Endothelial cell of umbilical vein (primary cell): ENCODE measurements around the gene PLAGL1. TPM values are rescaled to one million over a fixed set of nuclear protein-coding genes. Genes with fewer than 3 reads are reported as not detected.

Experiments used
- BruUV-seq: library from RNA; stranded (reverse); fragments of 400-500 nt; replicated peaks from 2 replicates; lab custom pipeline; 2021; lab: Mats Ljungman, UMichigan
- CTCF ChIA-PET: fragments of 300-600, 350-600 bp; sonication (Branson Sonifier 250); formaldehyde crosslinking; loops from one replicate; lab custom pipeline; 2021; ENCODE audit warnings: antibody characterized with exemption, inconsistent platforms; lab: Charles Lee
- POLR2A ChIA-PET: fragments of 300-600, 350-600 bp; sonication (Branson Sonifier 250); formaldehyde crosslinking; loops from one replicate; lab custom pipeline; 2021; ENCODE audit warnings: antibody characterized with exemption, inconsistent platforms; lab: Charles Lee
- DNase-seq: peaks from one replicate; pipeline ENCODE4 v3.0.0-alpha.2; 2011; ENCODE audit warnings: low read depth, low spot score
- FAIRE-seq: peaks from 2 replicates; lab custom pipeline; 2011; peaks lifted over from hg19 to GRCh38; lab: Jason Lieb, UNC
- H2AFZ ChIP-seq: 2 replicates; pipeline ENCODE4 v1.6.0; 2012; ENCODE audit warnings: low read depth, low read length, control low read depth, inconsistent platforms
- H3K27ac ChIP-seq: 2 replicates; pipeline ENCODE4 v1.5.1; 2011; ENCODE audit warnings: low read depth, mild to moderate bottlenecking, control low read depth, low read length, moderate library complexity; ENCODE audit not compliant: insufficient read depth
- H3K27me3 ChIP-seq, 2 experiments: 2 replicates each; pipeline versions ENCODE4 v1.6.0 to v1.6.1; 2011; ENCODE audit warnings: low read length in 2 of 2, mixed read lengths in 1 of 2; ENCODE audit not compliant: control insufficient read depth in 2 of 2, insufficient read depth in 2 of 2
- H3K36me3 ChIP-seq, 2 experiments: 2 replicates in 1 of 2; 3 replicates in 1 of 2; pipeline ENCODE4 v1.5.1; 2011; ENCODE audit warnings: low read length in 2 of 2, mild to moderate bottlenecking in 1 of 2, moderate library complexity in 1 of 2; ENCODE audit not compliant: control insufficient read depth in 2 of 2, insufficient read depth in 2 of 2; ENCODE audit errors: extremely low read depth in 1 of 2
- H3K4me1 ChIP-seq: 3 replicates; pipeline ENCODE4 v1.5.1; 2011; ENCODE audit warnings: mild to moderate bottlenecking, low read length; ENCODE audit not compliant: control insufficient read depth, insufficient read depth; ENCODE audit errors: extremely low read depth
- H3K4me2 ChIP-seq: 2 replicates; pipeline ENCODE4 v1.6.1; 2011; ENCODE audit warnings: low read length, control low read depth, mixed read lengths; ENCODE audit not compliant: insufficient read depth
- H3K4me3 ChIP-seq, 3 experiments: fragments of 200-600 bp in 1 of 3; sonication (generic), shearing (Covaris generic) in 1 of 3; replicated peaks in 1 of 3; 2 replicates each; pipeline ENCODE4 v1.5.1; 2011 to 2016; ENCODE audit warnings: control low read depth in 3 of 3, low read length in 3 of 3, mild to moderate bottlenecking in 2 of 3, inconsistent platforms in 1 of 3, low read depth in 1 of 3, moderate library complexity in 1 of 3; ENCODE audit not compliant: insufficient read depth in 1 of 3
- H3K79me2 ChIP-seq: 2 replicates; pipeline ENCODE4 v1.6.0; 2012; ENCODE audit warnings: low read length, inconsistent platforms; ENCODE audit not compliant: control insufficient read depth, insufficient read depth
- H3K9ac ChIP-seq: replicated peaks from 2 replicates; pipeline ENCODE3; 2011; ENCODE audit warnings: low read length, control low read depth; ENCODE audit not compliant: insufficient read depth; ENCODE audit errors: extremely low read depth
- H3K9me1 ChIP-seq: replicated peaks from 3 replicates; pipeline ENCODE4 v1.6.0; 2011; ENCODE audit warnings: mild to moderate bottlenecking, low read length; ENCODE audit not compliant: control insufficient read depth, insufficient read depth; ENCODE audit errors: extremely low read depth
- H3K9me3 ChIP-seq: replicated peaks from 2 replicates; pipeline ENCODE4 v1.5.1; 2012; ENCODE audit warnings: low read length, inconsistent platforms; ENCODE audit not compliant: control insufficient read depth, insufficient read depth
- H4K20me1 ChIP-seq: replicated peaks from 2 replicates; pipeline ENCODE3; 2011; ENCODE audit warnings: mild to moderate bottlenecking, low read length; ENCODE audit not compliant: control insufficient read depth, insufficient read depth; ENCODE audit errors: extremely low read depth
- POLR2A ChIP-seq: IDR thresholded peaks from 2 replicates; pipeline ENCODE4 v1.6.1; 2012; ENCODE audit warnings: low read depth, mild to moderate bottlenecking, control low read depth, low read length
- POLR2AphosphoS5 ChIP-seq: IDR thresholded peaks from 2 replicates; pipeline ENCODE4 v1.6.1; 2012; ENCODE audit warnings: low read depth, mild to moderate bottlenecking, control low read depth, low read length, moderate library complexity; ENCODE audit not compliant: insufficient read depth
- dilution Hi-C: fragments of 300-500 bp; cut with MboI; formaldehyde crosslinking; loops from one replicate; pipeline ENCODE4 v1.15.0; 2019; ENCODE audit warnings: low sequenced_read_pairs; ENCODE audit not compliant: extremely low pct_ligation_motif_present
- intact Hi-C: fragments of 100-400 bp; cut with micrococcal nuclease; formaldehyde crosslinking; loops from one replicate; pipeline ENCODE4 v1.10.0; 2022
- polyA plus RNA-seq, 4 experiments: library from polyadenylated mRNA; depleted of rRNA in 3 of 4; stranded (reverse) in 3 of 4; unstranded in 1 of 4; fragments of >200 nt; gene quantifications; 2 replicates each; pipeline versions ENCODE4 v1.2.1 to v1.2.3, GENCODE V29; 2011 to 2012; ENCODE audit warnings: missing spikeins in 1 of 4
- small RNA-seq: library from RNA; depleted of rRNA; stranded (forward); fragments of <200 nt; gene quantifications from one replicate; pipeline ENCODE3, GENCODE V24; 2012; ENCODE audit warnings: low replicate concordance, low read depth; ENCODE audit not compliant: insufficient read depth, insufficient read length
- total RNA-seq: library from RNA; stranded (reverse); gene quantifications from 2 replicates; pipeline ENCODE4 v1.2.3, GENCODE V29; 2021
- TF ChIP-seq, protein P1 (sequence below), 2 donors: IDR thresholded peaks; 1 replicate in 1 of 2; 2 replicates in 1 of 2; pipeline ENCODE4 v1.5.1; 2011; ENCODE audit warnings: low read length in 2 of 2, mild to moderate bottlenecking in 2 of 2, moderate library complexity in 2 of 2, control low read depth in 1 of 2, inconsistent platforms in 1 of 2, low read depth in 1 of 2; ENCODE audit not compliant: insufficient read depth in 1 of 2; ENCODE audit errors: extremely low read depth in 1 of 2

The PLAGL1 gene
- total and polyA plus RNA-seq, 2 donors (not counting 3 experiments of a cell fraction or from before 2014, with no cell fraction given), result 20.9 to 40.4 TPM

DNA sequence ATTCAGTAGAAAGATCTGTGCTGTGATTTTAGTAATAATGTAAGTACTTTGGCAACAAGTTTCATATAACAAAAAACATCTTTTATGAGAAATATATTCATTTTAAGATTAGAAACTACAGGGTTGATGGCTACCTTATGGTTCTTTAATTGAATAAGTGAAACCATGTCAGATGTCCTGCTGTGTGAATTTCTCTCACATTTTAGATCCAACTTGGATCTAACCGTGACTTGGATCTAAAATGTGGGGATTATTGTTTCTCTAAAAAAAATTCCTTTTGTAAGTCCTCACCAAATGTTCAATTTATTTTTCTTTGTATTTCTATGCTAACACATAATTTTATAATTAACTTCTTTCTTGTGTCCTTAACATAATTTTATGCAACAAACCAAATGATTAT lies 113.4 kb downstream of the PLAGL1 start:
- FAIRE-seq, result no peak

More for the DNA sequence above, 113.4 kb downstream of the PLAGL1 start:
- no peaks in the 10 kb centered on the region for H3K79me2 ChIP-seq
- H3K9me1 ChIP-seq, result no peaks in the 10 kb centered on the region
- intact Hi-C loops (no loop called here), dilution Hi-C loops (no loop called here)
- H3K4me1 ChIP-seq, result no peaks in the 10 kb centered on the region
- CTCF ChIA-PET, result no interaction called here
- no peaks in the 10 kb centered on the region for H3K36me3 ChIP-seq
- no peak overlapping the region for H3K9ac ChIP-seq
- BruUV-seq, result no TSS peak
- peaks cover 2% of the 10 kb centered on the region in 2 experiments for H3K27me3 ChIP-seq
- no peak overlapping the region for H3K4me2 ChIP-seq
- no peak overlapping the region for H3K4me3 ChIP-seq
- DNase-seq, result no peak
- POLR2A ChIA-PET, result no interaction called here
- H3K9me3 ChIP-seq, result no peaks in the 10 kb centered on the region
- H4K20me1 ChIP-seq, result no peaks in the 10 kb centered on the region
- TF ChIP-seq POLR2A (no peak), POLR2AphosphoS5 (no peak)
- TF ChIP-seq, protein P1, sequence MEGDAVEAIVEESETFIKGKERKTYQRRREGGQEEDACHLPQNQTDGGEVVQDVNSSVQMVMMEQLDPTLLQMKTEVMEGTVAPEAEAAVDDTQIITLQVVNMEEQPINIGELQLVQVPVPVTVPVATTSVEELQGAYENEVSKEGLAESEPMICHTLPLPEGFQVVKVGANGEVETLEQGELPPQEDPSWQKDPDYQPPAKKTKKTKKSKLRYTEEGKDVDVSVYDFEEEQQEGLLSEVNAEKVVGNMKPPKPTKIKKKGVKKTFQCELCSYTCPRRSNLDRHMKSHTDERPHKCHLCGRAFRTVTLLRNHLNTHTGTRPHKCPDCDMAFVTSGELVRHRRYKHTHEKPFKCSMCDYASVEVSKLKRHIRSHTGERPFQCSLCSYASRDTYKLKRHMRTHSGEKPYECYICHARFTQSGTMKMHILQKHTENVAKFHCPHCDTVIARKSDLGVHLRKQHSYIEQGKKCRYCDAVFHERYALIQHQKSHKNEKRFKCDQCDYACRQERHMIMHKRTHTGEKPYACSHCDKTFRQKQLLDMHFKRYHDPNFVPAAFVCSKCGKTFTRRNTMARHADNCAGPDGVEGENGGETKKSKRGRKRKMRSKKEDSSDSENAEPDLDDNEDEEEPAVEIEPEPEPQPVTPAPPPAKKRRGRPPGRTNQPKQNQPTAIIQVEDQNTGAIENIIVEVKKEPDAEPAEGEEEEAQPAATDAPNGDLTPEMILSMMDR (IDR thresholded peaks at IDR 0.05; ENCODE audit: extremely low read depth in 1 of 2, insufficient read depth in 1 of 2, low read depth in 1 of 2, low read length in 2 of 2), result no peak
- no peak overlapping the region for H3K27ac ChIP-seq
- H2AFZ ChIP-seq, result no peak overlapping the region

Small RNA genes within 50 kb of the gene (small RNA-seq; reads per million reads assigned to genes)
- not detected for gene RF02143

Other genes with a start within 250 kb of the PLAGL1 start
- gene LTV1, start 164.9 kb downstream of the PLAGL1 start, total RNA-seq, result 26.6 and 26.9 TPM in 2 replicates
- 3.0 and 5.2 TPM in 2 replicates for gene LTV1, start 164.9 kb downstream of the PLAGL1 start, polyA plus RNA-seq
- gene ZC2HC1B, start 143.8 kb downstream of the PLAGL1 start, total RNA-seq, result not detected in 2 replicates
- not detected in 2 replicates for gene ZC2HC1B, start 143.8 kb downstream of the PLAGL1 start, polyA plus RNA-seq
- gene SF3B5, start 87.3 kb upstream of the PLAGL1 start, total RNA-seq, result 170 and 185 TPM in 2 replicates
- 540 and 652 TPM in 2 replicates for gene SF3B5, start 87.3 kb upstream of the PLAGL1 start, polyA plus RNA-seq
- gene STX11, start 142.3 kb upstream of the PLAGL1 start, total RNA-seq, result 4.7 and 6.0 TPM in 2 replicates
- gene STX11, start 142.3 kb upstream of the PLAGL1 start, polyA plus RNA-seq, result 8.5 and 8.9 TPM in 2 replicates